ENCODE measurements around the gene PIM1.

PIM1 gene

GRCh38 chr6:37205997-37206340 is 36.0 kb downstream of the PIM1 start:
- Mint-ChIP-seq H3K4me1 (peaks cover 30% of the 10 kb centered on the region), H3K36me3 (ENCODE audit: low read depth) (no peaks in the 10 kb centered on the region), H3K4me3 (no peak overlapping the region), H3K27me3 (ENCODE audit: low read depth) (no peaks in the 10 kb centered on the region), H3K9me3 (no peaks in the 10 kb centered on the region), H3K27ac (no peak overlapping the region)
- TF ChIP-seq, protein P1, sequence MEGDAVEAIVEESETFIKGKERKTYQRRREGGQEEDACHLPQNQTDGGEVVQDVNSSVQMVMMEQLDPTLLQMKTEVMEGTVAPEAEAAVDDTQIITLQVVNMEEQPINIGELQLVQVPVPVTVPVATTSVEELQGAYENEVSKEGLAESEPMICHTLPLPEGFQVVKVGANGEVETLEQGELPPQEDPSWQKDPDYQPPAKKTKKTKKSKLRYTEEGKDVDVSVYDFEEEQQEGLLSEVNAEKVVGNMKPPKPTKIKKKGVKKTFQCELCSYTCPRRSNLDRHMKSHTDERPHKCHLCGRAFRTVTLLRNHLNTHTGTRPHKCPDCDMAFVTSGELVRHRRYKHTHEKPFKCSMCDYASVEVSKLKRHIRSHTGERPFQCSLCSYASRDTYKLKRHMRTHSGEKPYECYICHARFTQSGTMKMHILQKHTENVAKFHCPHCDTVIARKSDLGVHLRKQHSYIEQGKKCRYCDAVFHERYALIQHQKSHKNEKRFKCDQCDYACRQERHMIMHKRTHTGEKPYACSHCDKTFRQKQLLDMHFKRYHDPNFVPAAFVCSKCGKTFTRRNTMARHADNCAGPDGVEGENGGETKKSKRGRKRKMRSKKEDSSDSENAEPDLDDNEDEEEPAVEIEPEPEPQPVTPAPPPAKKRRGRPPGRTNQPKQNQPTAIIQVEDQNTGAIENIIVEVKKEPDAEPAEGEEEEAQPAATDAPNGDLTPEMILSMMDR (IDR thresholded peaks at IDR 0.05; ENCODE audit: unreplicated experiment in 3 of 3), result no peak

DNA sequence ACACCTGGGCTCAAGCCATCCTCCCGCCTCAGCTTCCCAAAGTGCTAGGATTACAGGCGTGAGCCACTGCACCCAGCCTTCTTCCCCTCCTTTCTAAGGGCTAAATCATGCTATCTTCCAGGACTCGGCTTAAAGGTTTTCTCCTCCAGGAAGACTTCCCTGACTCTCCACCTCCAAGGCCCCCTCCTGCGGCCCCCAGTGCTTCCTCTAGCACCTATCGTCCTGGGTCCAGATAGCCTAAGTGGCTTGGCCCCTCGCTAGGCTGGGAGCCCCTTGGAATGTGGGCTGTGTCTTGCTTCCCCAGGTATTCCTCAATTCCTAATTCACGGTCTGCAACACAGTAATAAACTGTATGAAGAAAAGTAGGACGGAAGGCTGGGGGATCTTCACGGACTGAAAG is 36.7 kb downstream of the PIM1 start:
- TF ChIP-seq, protein P1 (IDR thresholded peaks at IDR 0.05; ENCODE audit: unreplicated experiment in 3 of 3), result no peak
- Mint-ChIP-seq H3K4me1 (peaks cover 30% of the 10 kb centered on the region), H3K27me3 (ENCODE audit: low read depth) (no peaks in the 10 kb centered on the region), H3K36me3 (ENCODE audit: low read depth) (no peaks in the 10 kb centered on the region), H3K4me3 (no peak overlapping the region), H3K27ac (peak overlapping the region in 1 of 3 experiments; percentile 57), H3K9me3 (no peaks in the 10 kb centered on the region)

GRCh38 chr6:37207903-37208456 is 38.0 kb downstream of the PIM1 start:
- Mint-ChIP-seq H3K27ac (peak overlapping the region in 1 of 3 experiments; percentile 17), H3K36me3 (ENCODE audit: low read depth) (no peaks in the 10 kb centered on the region), H3K9me3 (no peaks in the 10 kb centered on the region), H3K4me1 (peaks cover 23% of the 10 kb centered on the region), H3K27me3 (ENCODE audit: low read depth) (no peaks in the 10 kb centered on the region), H3K4me3 (no peak overlapping the region)
- TF ChIP-seq, protein P1 (IDR thresholded peaks at IDR 0.05; ENCODE audit: unreplicated experiment in 3 of 3), result peak; percentile 48 to 54 (median 54)

DNA sequence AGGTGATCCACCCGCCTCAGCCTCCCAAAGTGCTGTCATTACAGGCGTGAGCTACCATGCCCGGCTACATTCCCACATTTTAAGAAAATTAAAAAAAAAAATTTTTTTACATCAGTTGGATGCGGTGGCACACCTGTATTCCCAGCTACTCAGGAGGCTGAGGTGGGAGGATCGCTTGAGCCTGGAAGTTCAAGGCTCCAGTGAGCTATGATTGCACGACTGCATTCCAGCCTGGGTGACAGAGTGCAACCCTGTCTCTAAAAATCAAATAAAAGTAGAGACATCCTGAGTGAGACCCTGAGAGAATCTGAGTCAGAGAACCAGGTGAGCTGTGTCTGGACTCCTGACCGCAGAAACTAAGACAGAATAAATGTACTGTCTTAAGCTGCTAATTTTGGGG is 38.8 kb downstream of the PIM1 start:
- Mint-ChIP-seq H3K9me3 (no peaks in the 10 kb centered on the region), H3K4me1 (peaks cover 21% of the 10 kb centered on the region), H3K36me3 (ENCODE audit: low read depth) (no peaks in the 10 kb centered on the region), H3K27ac (no peak overlapping the region), H3K27me3 (ENCODE audit: low read depth) (no peaks in the 10 kb centered on the region), H3K4me3 (no peak overlapping the region)
- TF ChIP-seq, protein P1 (IDR thresholded peaks at IDR 0.05; ENCODE audit: unreplicated experiment in 3 of 3), result no peak

GRCh38 chr6:37209461-37210205 is 39.7 kb downstream of the PIM1 start:
- H3K27me3 Mint-ChIP-seq (ENCODE audit: low read depth), result no peaks in the 10 kb centered on the region
- no peak overlapping the region for H3K4me3 Mint-ChIP-seq
- H3K27ac Mint-ChIP-seq, result peak overlapping the region in 2 of 3 experiments; percentile 26 to 60
- H3K4me1 Mint-ChIP-seq, result peaks cover 13% of the 10 kb centered on the region
- H3K9me3 Mint-ChIP-seq, result no peaks in the 10 kb centered on the region
- TF ChIP-seq, protein P1 (IDR thresholded peaks at IDR 0.05; ENCODE audit: unreplicated experiment in 3 of 3), result no peak
- H3K36me3 Mint-ChIP-seq (ENCODE audit: low read depth), result no peaks in the 10 kb centered on the region

Measured in nephron (organoid).